Measurements from ENCODE around the gene DPY19L3. TPM values are rescaled to one million over a fixed set of nuclear protein-coding genes. Genes with fewer than 3 reads are reported as not detected.
"Not testable (repeated sequence)": the region's sequence is repeated elsewhere in the genome, so short reads cannot be mapped to it uniquely, and the experiment has no call there.

The DPY19L3 gene
- total RNA-seq, 1 donor from 2014 or later: 13.1 TPM

GRCh38 chr19:32512498-32512897 is 106.9 kb downstream of the DPY19L3 start:
- not testable (repeated sequence) for DNase-seq (ENCODE audit: low read depth)

DNA sequence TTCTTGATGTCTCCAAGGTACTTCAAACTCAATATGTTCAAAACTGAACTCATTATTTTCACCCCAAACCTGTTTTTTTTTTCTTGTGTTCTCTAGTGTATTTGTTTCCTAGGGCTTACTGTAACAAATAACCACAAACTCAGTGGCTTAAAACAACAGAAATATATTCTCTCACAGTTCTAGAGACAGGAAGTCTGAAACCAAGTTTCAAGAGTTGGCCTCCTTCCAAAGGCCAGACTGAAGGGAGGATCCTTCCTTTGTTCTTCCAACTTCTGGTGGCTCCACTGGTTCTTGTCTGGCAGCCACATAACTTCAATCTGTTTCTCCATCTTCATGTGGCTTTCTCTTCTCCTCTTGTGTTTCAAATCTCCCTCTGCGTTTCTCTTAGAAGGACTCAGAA is 113.5 kb downstream of the DPY19L3 start:
- peak; percentile 25 for DNase-seq (ENCODE audit: low read depth)

DNA sequence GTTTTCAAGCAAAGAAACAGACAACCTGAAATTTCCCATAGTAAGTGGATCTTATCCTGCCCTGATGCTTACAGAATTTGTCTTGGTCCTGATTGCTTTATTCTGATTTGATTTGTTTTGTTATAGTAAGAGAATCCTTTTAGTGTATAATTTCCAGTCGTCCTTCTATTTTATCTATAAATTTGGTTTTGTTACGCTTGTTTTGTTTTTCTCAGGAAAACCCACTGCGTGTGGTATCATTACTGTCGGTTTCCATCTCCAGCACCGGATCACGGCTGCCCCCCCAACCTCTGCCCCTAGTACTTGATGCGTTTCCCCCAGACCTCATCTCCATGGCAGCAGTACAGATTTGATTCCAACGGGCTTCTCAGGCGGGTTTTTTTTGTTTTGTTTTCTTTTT is 117.4 kb downstream of the DPY19L3 start:
- no peak for DNase-seq (ENCODE audit: low read depth)

DNA sequence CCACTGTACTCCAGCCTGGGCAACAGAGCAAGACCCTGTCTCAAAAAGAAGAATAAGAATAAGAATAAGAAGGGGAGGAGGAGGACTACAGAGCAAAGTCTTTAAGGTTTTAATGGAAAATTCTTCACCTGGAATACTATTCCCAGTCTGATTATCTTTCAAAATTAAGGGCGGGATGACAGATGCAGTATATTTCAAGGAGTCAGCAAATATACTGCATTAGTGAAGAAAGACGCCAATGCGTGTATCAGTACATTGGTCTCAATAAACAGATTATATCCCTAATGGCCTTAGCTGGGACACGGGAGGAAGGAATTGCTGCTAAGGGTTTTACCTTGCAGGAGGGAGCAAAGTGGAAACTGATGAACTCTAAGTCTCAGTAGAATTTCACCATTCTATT is 121.3 kb downstream of the DPY19L3 start:
- no peak for DNase-seq (ENCODE audit: low read depth)

GRCh38 chr19:32530773-32531172 is 125.2 kb downstream of the DPY19L3 start:
- DNase-seq (ENCODE audit: low read depth): no peak

DNA sequence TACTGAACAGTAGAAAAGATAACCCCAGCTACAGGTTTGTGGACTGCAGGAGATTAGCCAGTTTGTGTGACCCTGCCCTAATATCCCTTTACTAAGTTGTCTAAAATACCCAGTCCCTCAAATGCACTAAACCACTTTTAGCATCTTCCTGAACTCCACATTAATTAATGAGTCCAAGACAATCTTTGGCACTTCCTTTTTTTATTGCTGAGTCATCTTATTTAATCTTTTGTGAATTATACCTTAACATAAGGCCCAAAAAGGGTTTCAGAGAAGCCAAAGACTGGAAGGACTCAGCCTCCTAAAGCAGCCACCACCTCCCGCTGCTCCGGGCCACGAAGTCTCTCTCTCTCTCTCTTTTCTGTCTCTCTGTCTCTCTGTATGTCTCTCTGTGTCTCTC is 126.7 kb downstream of the DPY19L3 start:
- DNase-seq (ENCODE audit: low read depth): no peak

Other genes with a start within 250 kb of the DPY19L3 start
- gene ZNF507, start 60.2 kb upstream of the DPY19L3 start, total RNA-seq: 9.8 and 11.4 TPM in 2 replicates
- 123 and 146 TPM in 2 replicates for gene PDCD5, start 175.4 kb downstream of the DPY19L3 start, total RNA-seq